GM21825 (cell line): ENCODE results near the gene CSNK2A1.

Source experiments
- ATAC-seq: cut with Tn5 transposase; IDR thresholded peaks from one replicate; pipeline ENCODE4 v1.9.1; 2021; ENCODE audit warnings: mild to moderate bottlenecking, moderate library complexity; ENCODE audit not compliant: unreplicated experiment

CSNK2A1 gene

DNA sequence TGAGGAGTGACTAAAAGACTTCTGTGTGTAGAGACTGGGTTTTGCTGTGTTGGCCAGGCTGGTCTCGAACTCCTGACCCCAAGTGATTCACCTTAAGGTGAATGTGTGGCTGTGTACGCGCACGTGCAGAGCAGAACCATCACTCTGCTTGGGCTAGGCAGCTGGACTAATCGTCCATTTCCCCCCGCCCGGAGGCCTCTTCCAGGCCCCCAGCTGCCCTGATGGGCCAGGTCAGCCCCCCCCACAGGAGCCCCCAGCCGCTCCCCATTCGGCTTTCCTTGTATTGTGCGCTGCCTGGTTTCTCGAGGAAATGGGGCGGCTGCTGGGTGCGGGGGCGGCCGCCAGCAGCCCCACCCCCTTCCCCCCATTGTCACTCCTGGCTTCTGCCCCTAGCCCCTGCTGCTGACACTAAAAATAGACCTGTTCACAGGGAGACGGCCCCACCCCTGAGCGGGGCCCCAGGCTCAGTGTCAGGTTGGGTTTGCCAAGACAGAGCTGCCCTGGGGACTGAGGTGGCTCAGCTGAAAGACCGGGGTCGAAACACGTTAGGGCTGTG, 24.6 kb upstream of the CSNK2A1 start:
- ATAC-seq: no peak

DNA sequence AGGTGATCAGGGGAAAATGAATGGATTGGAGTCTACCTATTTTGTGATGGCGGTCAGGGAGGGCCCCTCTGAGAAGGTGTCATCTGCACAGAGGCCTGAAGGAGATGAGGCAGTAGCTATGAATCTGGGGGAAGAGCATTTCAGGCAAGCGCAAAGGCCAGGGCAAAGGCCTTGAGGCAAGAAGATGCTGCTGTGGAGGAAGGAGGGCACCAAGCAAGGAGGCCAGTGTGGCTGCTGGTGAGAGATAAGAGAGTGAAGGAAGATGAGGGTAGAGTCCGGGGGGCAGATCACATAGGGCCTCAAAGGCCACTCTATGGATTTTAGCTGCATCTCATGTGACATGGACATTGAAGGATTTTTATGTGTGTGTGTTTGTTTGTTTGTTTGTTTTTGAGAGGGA, 20.6 kb upstream of the CSNK2A1 start:
- ATAC-seq: no peak

DNA sequence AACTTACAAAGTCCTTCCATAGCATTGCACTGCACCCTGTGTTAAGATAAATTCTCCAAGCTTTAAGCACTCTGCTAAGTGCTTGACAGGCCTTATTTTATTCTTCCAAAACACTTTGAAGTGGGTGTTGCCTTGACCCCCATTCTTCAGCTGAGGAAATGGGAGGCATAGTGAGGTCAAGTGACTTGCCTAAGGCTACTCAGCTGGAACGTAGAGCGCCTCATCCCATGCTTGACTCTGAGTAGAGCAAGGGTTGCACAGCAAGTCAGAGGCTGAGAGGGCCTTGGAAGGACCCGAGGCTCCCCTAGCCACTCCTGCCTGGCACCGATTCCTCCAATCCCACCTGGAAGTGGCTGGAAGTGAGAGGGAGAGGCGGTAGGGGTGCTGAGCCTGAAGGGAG, 19.6 kb upstream of the CSNK2A1 start:
- no peak for ATAC-seq

DNA sequence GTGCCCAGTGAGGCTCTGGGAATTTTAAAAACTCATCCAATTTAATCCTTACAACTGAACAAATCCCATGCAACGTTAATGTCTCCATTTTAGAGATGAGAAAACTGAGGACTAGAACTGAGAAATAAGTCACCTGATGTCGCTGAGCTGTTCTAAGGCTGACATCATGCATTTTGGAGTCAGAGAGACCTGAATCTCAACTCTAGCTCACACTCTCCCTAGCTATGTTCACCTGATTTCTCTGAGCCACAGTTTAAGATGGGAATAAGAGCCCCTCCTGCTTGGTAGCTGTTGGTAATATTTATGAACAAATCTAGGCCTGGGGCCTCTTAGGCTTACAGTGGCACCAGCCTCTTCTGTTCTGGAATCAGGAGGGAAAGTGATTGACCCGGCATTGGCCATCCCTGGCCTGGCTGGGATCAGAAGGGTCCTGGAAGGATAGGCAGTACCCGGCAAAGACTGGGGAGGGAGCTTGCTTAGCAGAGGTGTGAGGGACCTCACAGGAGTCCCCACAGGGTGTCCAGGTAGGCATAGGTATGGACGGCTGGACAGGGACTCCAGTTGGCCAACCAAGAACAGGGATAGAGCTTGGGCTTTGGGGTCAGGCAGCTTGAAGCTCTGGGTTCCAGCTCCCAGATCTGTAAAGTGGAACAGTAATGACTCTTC, 18.8 kb upstream of the CSNK2A1 start:
- ATAC-seq: no peak

DNA sequence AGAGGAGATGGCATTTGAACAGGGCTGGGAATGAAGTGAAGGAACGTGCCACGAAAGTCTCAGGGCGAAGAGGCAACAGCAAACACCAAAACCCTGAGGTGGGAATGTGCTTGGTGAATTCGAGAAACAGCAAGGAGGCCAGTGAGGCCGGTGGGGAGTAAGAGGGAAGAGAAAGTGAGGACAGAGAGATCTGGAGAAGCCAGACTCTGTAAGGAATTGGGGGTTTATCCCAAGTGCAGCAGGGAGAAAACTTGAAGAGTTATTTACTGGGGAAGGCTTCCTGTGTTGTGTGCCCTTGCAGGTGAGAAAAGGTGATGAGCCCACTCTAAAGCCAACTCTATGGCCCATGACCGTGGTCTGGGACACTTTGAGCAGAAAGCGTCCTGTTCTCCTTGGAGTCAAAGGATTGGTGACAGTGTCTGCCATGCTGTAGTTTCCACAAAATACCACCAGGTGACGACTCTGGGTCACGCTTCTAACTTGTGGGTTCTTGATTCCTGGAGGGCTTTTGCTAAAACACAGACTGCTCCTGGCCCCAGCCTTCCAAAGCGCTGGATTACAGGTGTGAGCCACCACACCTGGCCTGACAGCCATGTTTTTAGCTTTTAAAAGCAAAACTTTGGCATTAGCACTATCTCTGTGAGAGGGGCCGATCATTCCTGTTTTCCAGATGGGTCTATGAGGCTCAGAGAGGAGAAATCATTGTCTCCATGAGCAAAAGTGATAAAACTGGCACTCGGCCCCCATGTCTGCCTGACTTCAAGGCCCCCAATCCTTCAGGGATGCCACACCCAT, 18.0 kb upstream of the CSNK2A1 start:
- peak; percentile 52 for ATAC-seq

GRCh38 chr20:560680-561079, 17.1 kb upstream of the CSNK2A1 start:
- ATAC-seq: no peak

GRCh38 chr20:558117-558516, 14.5 kb upstream of the CSNK2A1 start:
- ATAC-seq: no peak

- ATAC-seq: no peak
Measured at GRCh38 chr20:556984-557383, 13.4 kb upstream of the CSNK2A1 start.

DNA sequence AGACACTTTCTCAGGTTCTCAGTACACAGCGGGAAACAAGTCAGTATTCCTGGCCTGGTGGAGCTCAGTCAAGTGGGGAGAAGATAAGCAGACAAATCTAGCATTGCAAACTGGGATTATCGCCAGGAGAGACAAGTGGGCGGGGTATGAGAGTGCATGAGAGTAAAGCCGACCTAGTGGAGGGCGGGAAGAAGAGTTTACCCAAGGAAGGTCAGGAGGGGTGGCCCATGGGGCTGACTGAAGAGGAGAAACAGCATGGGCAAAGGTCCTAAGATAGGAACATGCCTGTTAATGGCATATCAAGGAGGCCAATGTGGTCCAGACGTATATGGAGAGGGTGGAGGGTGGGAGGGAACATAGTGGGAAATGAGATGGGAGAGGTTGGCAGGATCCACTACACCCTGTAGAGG, 12.4 kb upstream of the CSNK2A1 start:
- no peak for ATAC-seq

DNA sequence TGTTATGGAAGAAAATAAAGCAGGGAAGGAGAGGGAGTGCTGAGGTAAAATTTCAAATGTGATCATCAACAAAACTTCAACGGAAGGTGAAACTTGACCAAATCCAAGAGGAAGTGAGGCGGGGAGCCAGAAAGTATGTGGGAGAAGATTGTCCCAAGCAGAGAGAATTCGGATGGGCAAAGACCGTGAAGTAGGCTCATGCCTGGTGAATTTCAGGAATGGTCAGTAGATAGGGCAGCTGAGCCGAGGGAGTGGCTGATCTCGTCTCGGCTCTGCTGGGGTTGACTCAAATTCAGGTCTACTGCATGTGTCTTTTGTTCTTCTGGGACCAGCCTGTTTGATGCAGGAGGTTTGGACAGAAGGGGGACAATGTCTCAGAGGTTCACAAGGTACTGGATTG, 7.0 kb upstream of the CSNK2A1 start:
- ATAC-seq: no peak

- no peak for ATAC-seq
Measured at GRCh38 chr20:549722-550496, 6.3 kb upstream of the CSNK2A1 start.

DNA sequence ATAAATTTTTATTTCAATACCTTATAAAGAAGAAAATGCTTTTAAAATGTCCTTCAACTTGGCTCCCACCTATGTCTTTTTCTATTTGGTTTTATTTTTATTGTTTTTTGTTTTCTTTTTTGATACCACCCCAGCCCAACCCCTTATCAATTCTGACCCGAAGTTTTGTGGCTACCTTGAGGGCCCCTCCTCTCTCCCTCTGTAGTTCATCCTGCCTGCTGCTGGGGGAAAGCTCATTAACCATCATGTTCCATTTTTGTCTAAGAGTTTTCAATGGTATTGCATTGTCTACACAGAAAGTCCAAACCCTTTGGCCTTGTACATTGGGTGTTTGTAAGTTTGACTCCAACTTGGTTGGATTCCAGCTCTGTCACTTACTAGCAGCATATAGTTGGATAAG, 5.3 kb upstream of the CSNK2A1 start:
- no peak for ATAC-seq

DNA sequence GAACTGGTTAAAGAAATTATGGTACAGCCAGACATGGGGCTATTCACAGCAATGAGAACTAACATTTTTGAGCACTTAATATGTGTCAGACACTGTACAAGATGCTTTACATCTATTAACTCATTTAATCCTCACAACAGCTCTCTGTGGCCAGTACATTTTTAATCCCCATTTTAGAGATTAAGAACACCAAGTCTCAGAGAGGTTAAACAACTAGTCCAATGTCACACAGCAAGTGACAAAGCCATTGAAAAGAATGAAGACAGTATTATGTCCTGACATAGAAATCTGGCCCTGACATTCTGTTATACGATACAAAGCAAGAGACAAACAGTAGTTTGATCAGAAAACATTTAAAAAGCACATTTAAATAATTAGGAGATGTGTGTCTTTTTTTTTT, 3.8 kb upstream of the CSNK2A1 start:
- ATAC-seq: no peak

GRCh38 chr20:546353-546752, 2.8 kb upstream of the CSNK2A1 start:
- ATAC-seq: no peak

GRCh38 chr20:544153-544725, 649 bp upstream of the CSNK2A1 start:
- no peak for ATAC-seq

GRCh38 chr20:542777-543368, 717 bp downstream of the CSNK2A1 start:
- peak; percentile 25 for ATAC-seq

DNA sequence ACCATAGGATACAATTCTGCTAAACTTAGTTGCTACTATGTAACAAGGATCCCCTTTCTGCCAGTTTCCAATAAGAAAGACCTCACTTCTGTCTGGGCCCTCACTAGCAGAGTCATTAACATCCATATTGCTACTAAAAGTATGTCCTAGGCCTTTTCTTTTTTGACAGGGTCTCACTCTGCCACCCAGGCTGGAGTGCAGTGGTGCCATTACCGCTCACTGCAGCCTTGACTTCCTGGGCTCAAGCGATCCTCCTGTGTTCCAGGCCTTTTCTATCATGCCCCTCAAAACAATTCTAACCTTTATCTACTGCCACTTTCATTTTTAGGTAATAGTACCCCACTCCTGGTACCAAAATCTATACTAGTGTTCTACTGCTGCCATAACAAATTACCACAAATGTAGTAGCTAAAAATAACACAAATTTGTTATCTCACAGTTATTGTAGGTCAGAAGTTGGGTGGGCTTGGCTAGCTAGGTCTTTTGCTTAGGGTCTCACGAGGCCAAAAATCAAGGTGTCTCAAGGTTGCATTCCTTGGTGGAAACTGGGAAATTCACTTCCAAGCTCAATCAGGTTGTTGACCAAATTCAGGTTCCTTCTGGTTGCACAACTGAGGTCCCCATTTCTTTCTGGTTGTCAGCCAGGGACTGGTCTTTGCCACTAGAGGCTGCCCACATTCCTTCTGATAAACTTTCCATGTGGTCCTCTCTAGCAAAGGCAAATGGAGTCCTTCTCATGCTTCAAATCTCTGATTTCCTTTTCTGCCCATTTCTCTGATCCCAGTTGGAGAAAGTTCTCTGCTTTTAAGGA, 3.0 kb downstream of the CSNK2A1 start:
- ATAC-seq: no peak

GRCh38 chr20:539848-540247, 3.7 kb downstream of the CSNK2A1 start:
- no peak for ATAC-seq

GRCh38 chr20:539191-539590, 4.4 kb downstream of the CSNK2A1 start:
- ATAC-seq: no peak

GRCh38 chr20:537983-538382, 5.6 kb downstream of the CSNK2A1 start:
- ATAC-seq: no peak
